HK-2 (cell line): Measurements from ENCODE around the gene VSX2.

Experiments
- DNase-seq: peaks from one replicate; pipeline ENCODE4 v3.0.0-alpha.2; 2018; ENCODE audit not compliant: unreplicated experiment

Gene VSX2

DNA sequence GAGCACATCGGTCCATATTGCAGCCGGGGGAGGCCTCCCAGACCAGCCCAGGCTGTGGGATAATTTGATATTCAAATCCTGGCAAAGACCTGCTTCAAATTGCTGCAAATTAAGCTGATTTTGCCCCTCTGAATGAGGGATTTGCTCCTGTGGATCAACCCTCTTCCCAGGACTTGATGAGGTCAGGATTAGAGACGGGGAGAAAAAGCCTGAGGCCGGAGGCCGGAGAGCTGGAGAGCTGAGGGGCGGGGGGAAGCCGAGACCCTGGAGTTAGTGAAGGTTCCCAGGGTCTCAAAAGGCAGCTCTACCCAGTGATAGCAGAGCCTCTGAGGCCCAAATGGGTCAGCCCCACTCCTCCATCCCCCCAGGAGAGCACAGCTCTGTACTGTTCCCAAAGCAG is 17.5 kb upstream of the VSX2 start:
- no peak for DNase-seq

DNA sequence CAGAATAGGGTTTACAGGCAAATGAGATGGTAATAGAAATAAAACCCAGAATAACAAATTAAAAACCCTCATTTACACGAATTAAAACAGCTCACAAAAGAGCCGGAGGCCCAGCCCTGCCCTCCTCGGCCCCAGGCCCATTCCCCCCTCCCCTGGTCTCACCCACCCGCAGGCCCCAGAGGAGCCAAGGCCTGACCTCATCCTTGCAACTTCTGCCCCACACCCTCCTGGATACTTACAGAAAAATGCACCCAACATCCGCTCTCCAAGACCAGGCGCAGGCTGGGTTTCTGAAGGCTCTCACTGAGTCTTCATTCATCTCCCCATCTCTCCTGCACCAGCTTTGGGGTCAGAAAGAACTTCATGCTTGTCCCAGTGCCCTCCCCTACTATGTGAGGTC is 16.2 kb upstream of the VSX2 start:
- DNase-seq, result no peak

DNA sequence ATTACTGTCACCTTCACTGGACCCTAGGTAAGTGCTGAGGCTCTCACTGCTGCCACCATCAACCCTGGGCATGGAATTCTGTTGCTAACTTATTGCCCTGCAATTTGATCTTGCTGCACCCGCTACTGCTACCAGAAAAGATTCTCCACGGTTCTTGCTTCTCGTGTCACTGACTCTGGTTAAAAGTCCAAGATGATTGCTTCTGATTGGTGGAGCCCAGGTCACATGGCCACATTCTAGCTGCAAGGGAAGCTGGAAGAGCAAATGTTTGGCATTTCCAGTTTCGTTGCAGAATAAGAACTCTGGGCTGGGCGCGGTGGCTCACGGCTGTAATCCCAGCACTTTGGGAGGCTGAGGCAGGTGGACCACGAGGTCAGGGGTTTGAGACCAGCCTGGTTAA is 7.5 kb upstream of the VSX2 start:
- DNase-seq, result no peak

DNA sequence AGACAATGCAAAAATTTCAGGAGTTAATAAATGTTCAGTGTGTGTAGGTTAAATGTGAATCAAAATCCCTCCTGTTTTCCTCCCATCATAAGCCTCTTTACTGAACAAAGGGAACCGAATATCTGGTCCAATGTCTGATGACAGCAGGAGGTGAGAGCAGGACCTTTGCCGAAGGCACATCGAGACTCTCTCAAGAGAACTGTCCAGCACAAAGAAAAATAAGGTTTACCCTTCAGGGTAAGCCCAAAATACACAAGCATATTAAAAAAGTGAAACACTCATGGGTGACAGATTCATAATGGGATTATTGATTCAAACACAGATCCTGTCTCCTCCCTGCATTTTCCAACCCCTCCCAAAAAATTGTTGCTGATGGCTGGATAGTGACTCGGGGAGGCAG is 4.2 kb upstream of the VSX2 start:
- DNase-seq, result no peak

DNA sequence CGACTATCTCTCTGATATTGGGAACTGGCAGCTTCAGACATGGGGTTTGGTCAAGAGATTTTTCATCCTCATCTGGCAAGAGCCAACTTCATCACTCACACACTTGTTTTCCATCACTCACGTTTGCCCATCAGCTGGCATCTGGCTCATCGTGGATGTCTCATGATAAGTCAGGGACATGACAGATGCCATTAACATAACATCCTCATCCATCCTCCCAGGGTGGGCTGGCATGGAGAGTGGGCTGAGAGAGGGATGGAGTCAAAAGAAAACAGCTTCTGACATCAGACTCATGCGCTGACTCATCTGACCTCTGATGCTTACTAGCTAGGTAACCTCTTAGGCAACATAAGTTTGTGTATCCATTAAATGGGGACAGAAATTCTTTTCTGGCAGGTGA is 1.8 kb upstream of the VSX2 start:
- DNase-seq, result no peak

DNA sequence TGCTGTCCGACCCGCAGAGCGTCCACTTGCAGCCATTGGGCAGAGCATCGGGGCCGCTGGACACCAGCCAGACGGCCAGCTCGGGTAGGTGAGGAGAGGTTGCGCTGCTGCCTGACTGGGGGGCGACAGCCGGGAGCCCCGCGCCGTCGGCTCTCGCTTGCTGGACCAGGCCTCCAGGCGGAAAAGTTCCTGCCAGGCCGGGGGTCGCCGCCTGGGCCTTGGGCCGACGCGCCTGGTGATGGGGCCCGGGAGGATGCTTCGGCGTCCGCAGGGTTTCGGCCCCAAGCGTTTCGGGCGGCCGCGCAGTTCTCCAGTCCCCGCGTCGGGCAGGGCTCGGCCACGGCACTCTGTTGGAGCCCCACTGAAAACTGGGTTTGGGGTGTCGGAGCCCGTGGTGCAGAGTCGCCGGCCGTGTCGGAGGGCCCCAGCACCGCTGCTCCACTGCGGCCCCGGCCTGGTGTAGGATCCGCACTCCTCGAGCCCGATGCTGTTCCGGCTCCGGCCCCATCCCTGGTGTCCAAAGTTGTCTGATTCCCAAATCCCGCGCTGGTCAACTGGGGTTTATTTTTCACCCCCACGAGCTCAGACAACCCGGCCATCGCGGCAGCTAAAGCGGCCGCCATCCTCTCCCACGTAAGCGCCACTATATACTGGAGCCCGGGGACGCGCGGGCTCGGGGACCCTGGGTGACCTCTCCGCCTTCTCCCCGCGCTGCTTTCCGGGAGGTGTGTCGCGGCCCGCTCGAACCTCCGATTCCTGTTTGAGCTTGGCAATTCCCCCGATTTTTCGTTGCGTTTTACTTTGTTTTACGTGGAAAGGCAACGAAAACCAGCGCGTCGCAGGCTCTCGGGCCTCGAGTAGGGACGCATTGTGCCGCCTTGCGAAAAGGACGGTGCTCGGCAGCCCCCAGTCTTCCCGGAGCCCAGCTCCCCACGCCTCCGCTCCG is 872 bp downstream of the VSX2 start:
- DNase-seq, result no peak

DNA sequence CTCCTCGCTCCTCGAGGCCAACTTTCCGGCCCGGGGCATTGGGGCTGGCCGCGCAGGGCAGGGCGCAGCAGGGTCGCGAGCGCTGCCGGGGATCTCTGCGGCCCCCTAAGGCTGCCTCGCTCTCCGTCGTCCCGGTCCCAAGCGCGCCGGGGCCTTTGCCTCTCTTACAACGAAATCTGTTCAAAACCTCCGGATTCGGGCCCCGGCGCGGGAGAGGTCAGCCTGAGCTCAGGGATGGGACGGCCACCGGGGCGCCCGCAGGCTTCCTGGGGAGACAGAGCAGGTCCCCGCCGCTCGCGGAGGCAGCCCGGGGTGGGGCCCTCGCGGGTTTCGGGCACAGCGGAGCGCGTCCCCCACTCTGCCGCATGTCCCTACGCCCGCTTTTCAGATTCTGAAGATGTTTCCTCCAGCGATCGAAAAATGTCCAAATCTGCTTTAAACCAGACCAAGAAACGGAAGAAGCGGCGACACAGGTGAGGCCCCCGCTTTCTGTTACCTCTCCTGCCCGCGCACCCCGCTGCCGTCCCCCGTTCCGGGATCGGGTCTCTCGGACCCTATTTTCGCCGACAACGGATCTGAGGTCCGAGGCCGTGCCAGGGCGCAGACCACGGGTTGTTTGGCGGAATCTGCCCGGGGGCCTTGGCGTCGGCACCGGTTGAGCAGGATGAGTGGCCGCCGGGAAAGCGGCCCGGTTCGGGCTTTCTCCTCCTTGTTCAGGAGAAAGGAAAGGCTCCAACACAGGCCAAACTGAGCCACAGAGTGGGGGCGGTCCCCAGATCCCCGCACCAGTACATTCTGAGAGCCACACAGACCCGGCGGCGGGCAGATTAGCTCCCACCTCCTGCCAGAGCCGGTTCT is 1.8 kb downstream of the VSX2 start:
- DNase-seq, result no peak

DNA sequence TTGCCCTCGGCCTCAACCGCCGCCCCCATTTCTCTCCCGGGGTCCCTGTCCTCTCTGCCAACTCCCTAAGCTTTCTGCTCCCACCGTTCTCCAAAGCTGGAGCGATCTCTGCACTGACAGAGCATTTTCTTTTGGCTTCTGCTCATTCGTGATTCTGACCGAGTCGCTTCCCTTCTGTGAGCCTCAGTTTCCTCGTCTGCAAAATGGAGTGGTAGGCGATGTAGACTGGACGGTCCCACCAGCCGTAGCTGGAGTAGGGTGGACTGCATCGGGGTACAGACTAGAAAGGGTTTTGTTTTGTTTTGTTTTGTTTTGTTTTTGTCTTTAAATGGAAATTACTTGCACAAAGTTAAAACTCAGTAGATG is 2.4 kb downstream of the VSX2 start:
- no peak for DNase-seq

DNA sequence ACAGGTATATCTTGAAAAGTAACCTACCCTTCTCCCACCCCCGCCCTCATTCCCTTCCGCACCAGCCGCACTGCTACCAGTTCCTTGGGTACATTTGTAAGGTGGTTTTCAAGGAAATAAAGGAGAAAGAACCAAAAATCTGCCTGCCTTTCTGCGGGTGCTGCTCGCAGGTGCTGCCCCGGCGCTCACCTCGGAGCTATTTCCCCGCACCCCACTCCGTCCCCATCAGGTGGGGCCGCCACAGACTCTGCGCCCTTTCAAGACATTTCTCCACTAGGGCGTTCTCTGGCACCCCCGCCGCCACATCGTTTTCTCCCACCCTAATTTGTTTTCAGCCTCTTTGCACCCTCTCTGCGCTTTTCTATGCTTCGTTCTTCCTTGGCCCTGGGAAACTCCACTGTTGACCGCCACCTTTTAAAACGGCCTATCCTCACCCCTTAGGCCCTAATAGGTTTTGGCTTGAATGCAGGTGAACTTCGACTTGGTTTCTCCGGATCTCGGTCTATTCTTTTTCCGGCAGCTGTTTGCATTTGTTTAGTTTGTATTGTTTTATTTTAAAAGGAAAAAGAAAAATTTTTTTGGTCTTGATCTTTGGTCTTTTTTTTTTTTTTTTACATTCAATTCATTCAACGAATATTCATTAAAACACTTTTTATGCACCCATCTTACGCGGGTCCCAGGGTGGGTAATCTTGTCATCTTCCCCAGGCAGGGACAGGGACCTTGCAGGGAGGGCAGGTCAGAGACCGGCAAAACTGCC is 3.0 kb downstream of the VSX2 start:
- DNase-seq, result no peak

DNA sequence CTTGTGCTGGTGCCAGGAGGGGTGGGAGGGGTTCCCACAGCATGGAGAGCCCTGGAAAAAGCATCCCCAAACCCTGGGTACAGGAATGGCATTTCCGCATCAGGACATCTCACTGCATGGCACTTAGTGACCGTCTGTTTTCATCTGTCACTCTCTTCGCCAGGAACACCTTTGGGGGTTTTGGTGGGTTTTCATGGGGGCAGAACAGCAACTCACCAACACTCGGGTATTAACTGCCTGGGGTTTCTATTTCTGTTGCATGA is 3.5 kb downstream of the VSX2 start:
- DNase-seq, result no peak

DNA sequence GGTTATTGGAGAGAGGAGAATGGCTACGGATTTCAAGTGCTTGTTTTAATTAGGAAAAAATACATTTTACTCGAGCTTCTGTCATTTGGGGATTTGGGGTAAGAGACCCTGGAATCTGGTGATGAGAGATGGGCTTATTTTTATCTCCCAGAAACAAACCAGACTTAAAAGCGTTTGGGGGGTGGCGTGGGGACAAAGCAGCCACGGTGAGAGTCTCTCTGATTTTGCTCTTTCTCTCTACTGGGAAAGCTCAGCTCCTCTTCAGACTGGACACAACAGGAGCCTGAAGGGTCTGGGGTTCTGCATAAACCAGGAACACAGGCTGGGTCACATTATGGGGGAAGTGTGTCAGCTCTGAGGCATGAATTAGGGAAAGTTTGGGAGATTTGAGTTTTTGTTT is 3.8 kb downstream of the VSX2 start:
- no peak for DNase-seq

DNA sequence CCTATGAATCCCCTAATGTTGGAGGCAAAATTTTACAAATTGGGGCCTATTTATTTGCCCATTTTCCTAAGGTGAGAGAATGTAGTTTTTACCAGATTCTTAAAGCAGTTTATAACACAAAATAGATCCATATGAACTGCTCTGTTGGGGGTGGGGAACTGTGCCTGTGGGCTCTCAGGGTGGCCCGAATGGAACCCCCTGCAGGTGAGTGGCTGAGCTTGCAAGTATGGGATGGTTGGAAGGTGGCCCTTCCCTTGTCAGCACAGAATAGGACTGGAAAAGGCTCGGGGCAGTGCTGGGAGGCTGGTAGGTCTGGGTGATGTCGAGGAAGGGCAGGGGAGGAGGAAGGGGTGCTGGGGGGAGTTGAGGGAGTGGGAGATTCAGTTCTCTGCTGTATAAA is 4.9 kb downstream of the VSX2 start:
- DNase-seq, result no peak

DNA sequence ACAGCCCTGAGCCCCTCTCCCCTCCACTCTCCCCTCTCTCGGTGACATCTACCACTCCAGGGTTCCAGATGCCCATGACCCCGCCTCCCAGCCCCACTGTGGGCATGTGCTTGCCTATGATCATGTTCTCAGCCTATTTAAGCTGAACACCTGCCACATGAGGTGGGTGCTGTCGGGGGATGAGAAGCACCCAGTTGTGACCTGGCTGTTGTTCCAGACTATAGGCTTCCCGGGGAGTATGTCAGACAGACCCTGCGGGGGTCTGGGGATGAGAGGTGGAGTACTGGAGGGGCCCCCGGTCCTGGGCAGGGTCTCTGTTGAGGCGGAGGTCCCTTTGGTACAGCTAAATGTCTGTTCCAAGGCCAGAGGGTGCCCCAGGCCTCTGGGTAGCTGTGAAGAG is 6.0 kb downstream of the VSX2 start:
- DNase-seq, result no peak

DNA sequence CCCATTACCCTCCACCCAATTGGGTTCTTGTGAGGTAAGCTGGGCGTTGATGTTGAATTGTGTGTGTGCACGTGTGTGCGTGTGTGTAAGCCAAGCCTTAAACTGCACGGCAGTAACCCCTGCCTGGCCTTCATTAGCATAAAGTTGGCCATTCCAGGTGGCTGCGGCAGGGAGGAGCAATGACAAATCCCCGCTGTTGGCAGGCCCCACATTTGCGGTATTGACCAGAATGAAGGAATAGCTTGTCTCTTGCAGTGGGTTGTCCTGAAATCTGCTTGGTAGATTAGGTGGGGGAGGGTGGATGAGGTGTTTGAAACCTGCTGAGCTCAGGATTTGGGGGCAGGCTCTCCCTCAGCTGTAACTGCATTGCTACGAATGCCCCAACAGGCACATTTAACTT is 7.3 kb downstream of the VSX2 start:
- no peak for DNase-seq

DNA sequence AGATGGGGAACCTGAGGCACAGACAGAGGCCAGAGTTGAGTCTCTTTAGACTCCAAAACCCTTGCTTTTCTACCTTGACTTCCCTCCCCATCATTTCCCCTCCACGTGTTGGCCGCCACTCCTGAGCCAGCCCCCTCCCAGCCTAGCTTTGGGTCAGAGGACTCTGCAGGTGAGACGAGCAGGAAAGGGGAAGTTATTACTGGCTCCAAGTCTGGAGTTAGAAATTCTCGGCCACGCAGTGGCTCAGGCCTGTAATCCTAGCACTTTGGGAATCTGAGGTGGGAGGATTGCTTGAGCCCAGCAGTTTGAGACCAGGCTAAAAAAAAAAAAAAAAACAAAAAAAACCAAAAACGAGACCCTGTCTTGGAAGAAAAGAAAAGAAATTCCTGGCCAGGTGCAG is 8.8 kb downstream of the VSX2 start:
- DNase-seq, result no peak

DNA sequence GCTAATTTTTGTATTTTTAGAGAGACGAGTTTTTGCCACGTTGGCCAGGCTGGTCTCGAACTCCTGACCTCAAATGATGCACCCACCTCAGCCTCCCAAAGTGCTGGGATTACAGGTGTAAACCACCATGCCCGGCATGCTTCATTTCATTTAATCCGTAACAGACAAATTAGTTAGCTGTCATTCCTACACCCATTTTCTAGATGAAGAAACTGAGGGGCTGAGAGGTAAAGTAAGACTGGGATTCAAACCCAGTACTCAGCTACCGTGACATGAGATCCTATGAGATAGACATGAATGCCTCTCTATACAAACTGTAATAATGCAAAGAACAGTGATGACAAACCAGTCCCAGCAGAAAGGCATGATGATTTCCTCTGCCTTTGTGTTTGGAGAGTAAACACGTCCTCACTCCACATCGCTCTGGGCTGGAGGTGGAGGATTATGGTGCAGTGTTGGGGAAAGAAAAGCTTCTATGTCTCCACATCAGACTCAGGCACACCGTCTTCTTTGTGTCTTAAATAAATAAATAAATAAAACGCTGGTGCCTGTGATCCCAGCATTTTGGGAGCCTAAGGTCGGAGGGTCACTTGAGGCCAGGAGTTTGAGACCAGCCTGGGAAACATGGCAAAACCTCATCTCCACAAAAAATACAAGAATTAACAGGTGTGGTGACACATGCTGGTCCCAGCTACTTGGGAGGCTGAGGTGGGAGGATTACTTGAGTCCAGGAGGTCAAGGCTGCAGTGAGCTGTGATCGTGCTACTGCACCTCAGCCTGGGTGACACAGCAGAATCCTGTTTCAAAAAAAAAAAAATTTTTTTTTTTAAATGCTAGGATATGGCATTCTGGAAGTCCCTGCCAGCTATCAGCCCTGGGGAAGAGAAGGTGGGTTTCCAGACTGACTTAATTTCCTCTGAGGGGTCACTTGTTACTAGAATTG is 10.5 kb downstream of the VSX2 start:
- DNase-seq, result no peak

DNA sequence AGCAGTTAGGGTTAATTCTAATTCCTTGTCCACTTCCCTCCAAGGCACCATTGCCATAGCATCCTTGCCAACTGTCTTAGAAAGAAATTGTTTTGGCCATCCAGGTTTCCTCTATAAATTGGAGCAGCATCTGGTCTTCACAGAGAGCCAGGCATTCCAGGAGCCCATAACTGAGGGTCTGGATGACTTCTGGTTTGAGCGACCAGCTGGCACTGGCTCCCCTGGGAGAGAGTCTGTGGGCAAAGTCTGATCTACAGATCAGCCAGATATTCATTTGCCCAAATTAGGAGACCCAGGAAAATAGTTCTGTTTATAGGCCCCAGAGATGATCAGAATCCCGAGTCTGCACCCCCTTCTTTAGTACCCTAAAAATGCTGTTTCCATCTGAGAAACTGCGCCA is 16.0 kb downstream of the VSX2 start:
- DNase-seq, result no peak

DNA sequence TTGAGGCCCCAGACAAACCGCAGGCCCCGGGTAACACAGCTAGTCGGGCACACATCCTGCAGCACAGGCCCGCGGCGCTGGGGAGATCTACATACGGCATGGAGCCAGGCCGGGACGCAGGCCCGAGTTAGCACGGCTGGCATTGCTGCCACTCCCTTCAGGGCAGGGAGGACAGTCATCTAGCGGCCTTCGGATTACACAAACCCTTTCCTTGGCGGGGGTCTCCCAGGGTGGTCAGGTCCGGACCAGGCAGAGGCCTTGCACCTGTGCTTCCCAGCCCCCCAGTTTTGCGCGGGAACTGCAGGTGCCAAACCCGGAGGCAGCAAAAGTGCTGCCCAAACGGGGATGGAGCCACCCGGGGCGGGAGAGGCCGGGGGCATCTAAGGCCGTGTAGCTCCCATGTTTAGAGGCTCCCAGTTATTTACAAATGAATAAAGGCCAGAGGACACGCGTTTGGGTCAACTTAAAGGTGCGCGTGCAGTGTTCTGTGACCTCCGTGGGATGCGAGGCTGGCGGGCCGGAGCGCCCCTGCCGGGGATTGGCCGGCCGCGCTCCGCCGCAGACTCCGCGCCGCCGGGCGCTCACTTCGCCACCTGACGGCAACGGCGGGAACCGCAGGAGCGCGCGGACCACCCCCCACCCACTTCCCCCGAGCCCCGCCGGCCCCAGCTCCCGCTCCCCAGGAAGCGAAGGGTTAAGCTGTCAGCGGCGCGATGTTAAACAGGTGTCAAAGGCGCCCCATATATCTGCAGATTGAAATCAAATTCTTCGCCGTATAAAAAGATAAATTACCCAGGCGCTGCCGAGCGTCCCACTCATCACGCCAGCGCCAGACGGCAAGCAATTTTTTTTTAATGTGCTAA is 18.1 kb downstream of the VSX2 start:
- DNase-seq, result peak; percentile 63

DNA sequence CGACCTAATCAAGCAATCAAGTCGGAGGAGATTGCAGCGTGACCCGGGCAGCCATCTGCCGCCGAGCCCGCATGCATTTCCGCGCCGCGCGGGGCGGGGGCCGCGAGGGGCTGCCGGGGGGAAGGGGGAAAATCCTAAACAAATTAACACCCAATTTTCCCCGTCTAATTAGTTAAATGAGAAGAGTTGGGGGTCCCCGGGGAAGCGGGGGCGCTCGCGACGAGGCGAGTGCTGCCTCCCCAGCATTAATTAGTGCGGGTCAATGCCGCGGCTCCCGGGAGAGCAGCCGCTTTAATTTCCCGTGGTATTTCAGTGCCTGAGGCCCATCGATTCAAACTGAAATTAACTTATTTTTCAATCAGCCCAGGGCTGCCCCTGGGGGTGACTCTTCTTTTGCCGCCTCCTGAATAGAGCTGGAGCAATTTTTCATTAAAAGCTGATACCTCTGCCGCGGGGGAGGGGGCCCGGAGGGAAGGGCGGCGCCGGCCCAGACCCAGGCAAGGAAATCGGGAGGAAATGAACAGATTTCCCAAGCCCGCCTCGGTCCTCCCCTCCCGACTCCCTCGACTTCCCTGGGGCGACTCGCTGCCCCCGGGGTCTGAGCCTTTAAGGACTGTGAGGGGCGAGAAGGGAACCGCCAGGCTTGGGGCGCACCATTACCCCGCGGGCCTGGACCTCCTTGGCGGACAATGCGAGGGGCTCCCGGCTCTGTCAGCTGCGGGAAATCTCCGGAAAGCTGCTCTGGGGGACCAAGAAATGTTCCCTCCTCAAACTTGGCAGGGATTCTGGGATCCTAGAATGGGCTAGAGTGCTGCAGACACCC is 18.9 kb downstream of the VSX2 start:
- no peak for DNase-seq

DNA sequence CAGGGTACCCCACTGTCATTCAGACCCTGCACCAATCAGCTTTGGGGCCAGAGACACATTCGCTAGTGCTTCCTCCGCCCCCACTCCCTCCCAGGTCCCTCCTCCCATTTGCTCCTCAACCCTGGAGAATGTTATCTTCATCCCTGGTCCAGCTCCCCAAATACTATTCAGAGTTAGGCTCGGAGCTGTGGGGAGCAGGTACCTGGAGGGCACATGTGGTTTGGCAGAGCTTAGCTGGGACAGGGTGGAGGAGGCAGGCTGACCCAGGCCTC is 19.5 kb downstream of the VSX2 start:
- DNase-seq, result no peak
